WTC11 (cell line): ENCODE data around the gene FTL. TPM values are rescaled to one million over a fixed set of nuclear protein-coding genes. Genes with fewer than 3 reads are reported as not detected.

Source experiments
- ATF1 ChIP-seq: sonication (generic); formaldehyde crosslinking; IDR thresholded peaks from 2 replicates; pipeline ENCODE4 v1.8.1; 2023; ENCODE audit warnings: mild to moderate bottlenecking, moderate library complexity, missing genetic modification reagents
- ATF6 ChIP-seq: sonication (generic); formaldehyde crosslinking; IDR thresholded peaks from 2 replicates; pipeline ENCODE4 v1.8.1; 2023; ENCODE audit warnings: mild to moderate bottlenecking, missing genetic modification reagents
- CREM ChIP-seq: sonication (generic); formaldehyde crosslinking; IDR thresholded peaks from 2 replicates; pipeline ENCODE4 v1.8.1; 2022; ENCODE audit warnings: mild to moderate bottlenecking, missing genetic modification reagents, moderate library complexity
- ELF4 ChIP-seq: sonication (generic); formaldehyde crosslinking; IDR thresholded peaks from 2 replicates; pipeline ENCODE4 v1.8.1; 2022; ENCODE audit warnings: low read depth, mild to moderate bottlenecking, moderate library complexity, missing genetic modification reagents
- ESRRA ChIP-seq: sonication (generic); formaldehyde crosslinking; IDR thresholded peaks from 2 replicates; pipeline ENCODE4 v1.8.1; 2022; ENCODE audit warnings: mild to moderate bottlenecking, missing genetic modification reagents, borderline replicate concordance
- GABPB1 ChIP-seq: sonication (generic); formaldehyde crosslinking; IDR thresholded peaks from 2 replicates; pipeline ENCODE4 v1.8.1; 2023; ENCODE audit warnings: mild to moderate bottlenecking, missing genetic modification reagents
- IRF2 ChIP-seq: sonication (generic); formaldehyde crosslinking; IDR thresholded peaks from 2 replicates; pipeline ENCODE4 v1.8.0; 2022; ENCODE audit warnings: low read depth, missing genetic modification reagents, borderline replicate concordance
- JAZF1 ChIP-seq: fragments of 250-450 bp; sonication (Bioruptor Pico); IDR thresholded peaks from 2 replicates; pipeline ENCODE4 v1.9.0; 2021; ENCODE audit warnings: moderate library complexity, mild to moderate bottlenecking, inconsistent platforms
- JUN ChIP-seq: sonication (generic); formaldehyde crosslinking; IDR thresholded peaks from 2 replicates; pipeline ENCODE4 v1.8.0; 2023; ENCODE audit warnings: mild to moderate bottlenecking, missing genetic modification reagents
- MXD4 ChIP-seq: fragments of 250-450 bp; sonication (Bioruptor Pico); IDR thresholded peaks from 2 replicates; pipeline ENCODE4 v1.8.0; 2021; ENCODE audit warnings: mild to moderate bottlenecking, moderate library complexity, borderline replicate concordance
- PRDM15 ChIP-seq: sonication (generic); formaldehyde crosslinking; IDR thresholded peaks from 2 replicates; pipeline ENCODE4 v1.8.0; 2022; ENCODE audit warnings: missing genetic modification reagents
- PRRX2 ChIP-seq: fragments of 250-450 bp; sonication (Bioruptor Pico); IDR thresholded peaks from 2 replicates; pipeline ENCODE4 v1.8.0; 2021; ENCODE audit warnings: mild to moderate bottlenecking
- TEAD1 ChIP-seq: sonication (generic); formaldehyde crosslinking; IDR thresholded peaks from 2 replicates; pipeline ENCODE4 v1.8.0; 2022; ENCODE audit warnings: mild to moderate bottlenecking, missing genetic modification reagents
- TP53 ChIP-seq: sonication (generic); formaldehyde crosslinking; IDR thresholded peaks from 2 replicates; pipeline ENCODE4 v1.8.1; 2023; ENCODE audit warnings: mild to moderate bottlenecking, missing genetic modification reagents
- USF1 ChIP-seq: sonication (generic); formaldehyde crosslinking; IDR thresholded peaks from 2 replicates; pipeline ENCODE4 v1.8.0; 2022; ENCODE audit warnings: mild to moderate bottlenecking, missing genetic modification reagents
- ZNF138 ChIP-seq: sonication (generic); formaldehyde crosslinking; conservative IDR thresholded peaks from 2 replicates; pipeline ENCODE4 v1.8.1; 2022; ENCODE audit warnings: mild to moderate bottlenecking, moderate library complexity, missing genetic modification reagents
- ZNF263 ChIP-seq: sonication (generic); formaldehyde crosslinking; IDR thresholded peaks from 2 replicates; pipeline ENCODE4 v1.8.1; 2022; ENCODE audit warnings: low read depth, mild to moderate bottlenecking, moderate library complexity, missing genetic modification reagents
- ZNF396 ChIP-seq: fragments of 250-450 bp; sonication (Bioruptor Pico); IDR thresholded peaks from 2 replicates; pipeline ENCODE4 v1.8.0; 2021; ENCODE audit warnings: mild to moderate bottlenecking, moderate library complexity, borderline replicate concordance
- ZSCAN18 ChIP-seq: fragments of 250-450 bp; sonication (Bioruptor Pico); IDR thresholded peaks from 2 replicates; pipeline ENCODE4 v2.1.2; 2022; ENCODE audit warnings: mild to moderate bottlenecking, moderate library complexity
- total RNA-seq: library from RNA; stranded (reverse); gene quantifications from 3 replicates; pipeline ENCODE4 v1.2.3, GENCODE V29; 2021
- TF ChIP-seq, protein P1 (sequence below): sonication (generic); formaldehyde crosslinking; IDR thresholded peaks from 2 replicates; pipeline ENCODE4 v1.8.1; 2023; ENCODE audit warnings: mild to moderate bottlenecking, missing genetic modification reagents, borderline replicate concordance
- TF ChIP-seq, protein P2 (sequence below): sonication (generic); formaldehyde crosslinking; IDR thresholded peaks from 2 replicates; pipeline ENCODE4 v1.8.0; 2023; ENCODE audit warnings: mild to moderate bottlenecking, missing genetic modification reagents
- TF ChIP-seq, protein P3 (sequence below): sonication (generic); formaldehyde crosslinking; IDR thresholded peaks from 2 replicates; pipeline ENCODE4 v1.8.0; 2022; ENCODE audit warnings: mild to moderate bottlenecking, missing genetic modification reagents

Gene FTL
- total RNA-seq, 1 experiment from 2014 or later, result 1,061 TPM

- TF ChIP-seq TEAD1 (CRISPR knock-in tag) (no peak), TP53 (no peak), JAZF1 (CRISPR knock-in tag) (no peak), CREM (no peak), ATF1 (CRISPR knock-in tag) (no peak), ELF4 (CRISPR knock-in tag) (no peak), ESRRA (CRISPR knock-in tag) (no peak), MXD4 (no peak), JUN (CRISPR knock-in tag) (no peak), ZNF138 (no peak), ZSCAN18 (CRISPR knock-in tag) (no peak), PRRX2 (CRISPR knock-in tag) (no peak), GABPB1 (no peak), PRDM15 (no peak), ZNF396 (CRISPR knock-in tag) (no peak), ATF6 (CRISPR knock-in tag) (no peak), IRF2 (CRISPR knock-in tag) (no peak), ZNF263 (CRISPR knock-in tag) (no peak), USF1 (CRISPR knock-in tag) (no peak)
- TF ChIP-seq, protein P1, sequence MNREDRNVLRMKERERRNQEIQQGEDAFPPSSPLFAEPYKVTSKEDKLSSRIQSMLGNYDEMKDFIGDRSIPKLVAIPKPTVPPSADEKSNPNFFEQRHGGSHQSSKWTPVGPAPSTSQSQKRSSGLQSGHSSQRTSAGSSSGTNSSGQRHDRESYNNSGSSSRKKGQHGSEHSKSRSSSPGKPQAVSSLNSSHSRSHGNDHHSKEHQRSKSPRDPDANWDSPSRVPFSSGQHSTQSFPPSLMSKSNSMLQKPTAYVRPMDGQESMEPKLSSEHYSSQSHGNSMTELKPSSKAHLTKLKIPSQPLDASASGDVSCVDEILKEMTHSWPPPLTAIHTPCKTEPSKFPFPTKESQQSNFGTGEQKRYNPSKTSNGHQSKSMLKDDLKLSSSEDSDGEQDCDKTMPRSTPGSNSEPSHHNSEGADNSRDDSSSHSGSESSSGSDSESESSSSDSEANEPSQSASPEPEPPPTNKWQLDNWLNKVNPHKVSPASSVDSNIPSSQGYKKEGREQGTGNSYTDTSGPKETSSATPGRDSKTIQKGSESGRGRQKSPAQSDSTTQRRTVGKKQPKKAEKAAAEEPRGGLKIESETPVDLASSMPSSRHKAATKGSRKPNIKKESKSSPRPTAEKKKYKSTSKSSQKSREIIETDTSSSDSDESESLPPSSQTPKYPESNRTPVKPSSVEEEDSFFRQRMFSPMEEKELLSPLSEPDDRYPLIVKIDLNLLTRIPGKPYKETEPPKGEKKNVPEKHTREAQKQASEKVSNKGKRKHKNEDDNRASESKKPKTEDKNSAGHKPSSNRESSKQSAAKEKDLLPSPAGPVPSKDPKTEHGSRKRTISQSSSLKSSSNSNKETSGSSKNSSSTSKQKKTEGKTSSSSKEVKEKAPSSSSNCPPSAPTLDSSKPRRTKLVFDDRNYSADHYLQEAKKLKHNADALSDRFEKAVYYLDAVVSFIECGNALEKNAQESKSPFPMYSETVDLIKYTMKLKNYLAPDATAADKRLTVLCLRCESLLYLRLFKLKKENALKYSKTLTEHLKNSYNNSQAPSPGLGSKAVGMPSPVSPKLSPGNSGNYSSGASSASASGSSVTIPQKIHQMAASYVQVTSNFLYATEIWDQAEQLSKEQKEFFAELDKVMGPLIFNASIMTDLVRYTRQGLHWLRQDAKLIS (CRISPR knock-in tag), result no peak
- TF ChIP-seq, protein P2, sequence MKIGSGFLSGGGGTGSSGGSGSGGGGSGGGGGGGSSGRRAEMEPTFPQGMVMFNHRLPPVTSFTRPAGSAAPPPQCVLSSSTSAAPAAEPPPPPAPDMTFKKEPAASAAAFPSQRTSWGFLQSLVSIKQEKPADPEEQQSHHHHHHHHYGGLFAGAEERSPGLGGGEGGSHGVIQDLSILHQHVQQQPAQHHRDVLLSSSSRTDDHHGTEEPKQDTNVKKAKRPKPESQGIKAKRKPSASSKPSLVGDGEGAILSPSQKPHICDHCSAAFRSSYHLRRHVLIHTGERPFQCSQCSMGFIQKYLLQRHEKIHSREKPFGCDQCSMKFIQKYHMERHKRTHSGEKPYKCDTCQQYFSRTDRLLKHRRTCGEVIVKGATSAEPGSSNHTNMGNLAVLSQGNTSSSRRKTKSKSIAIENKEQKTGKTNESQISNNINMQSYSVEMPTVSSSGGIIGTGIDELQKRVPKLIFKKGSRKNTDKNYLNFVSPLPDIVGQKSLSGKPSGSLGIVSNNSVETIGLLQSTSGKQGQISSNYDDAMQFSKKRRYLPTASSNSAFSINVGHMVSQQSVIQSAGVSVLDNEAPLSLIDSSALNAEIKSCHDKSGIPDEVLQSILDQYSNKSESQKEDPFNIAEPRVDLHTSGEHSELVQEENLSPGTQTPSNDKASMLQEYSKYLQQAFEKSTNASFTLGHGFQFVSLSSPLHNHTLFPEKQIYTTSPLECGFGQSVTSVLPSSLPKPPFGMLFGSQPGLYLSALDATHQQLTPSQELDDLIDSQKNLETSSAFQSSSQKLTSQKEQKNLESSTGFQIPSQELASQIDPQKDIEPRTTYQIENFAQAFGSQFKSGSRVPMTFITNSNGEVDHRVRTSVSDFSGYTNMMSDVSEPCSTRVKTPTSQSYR (CRISPR knock-in tag), result 0 out of 2 replicates have a peak, but pooled peaks have one; percentile 72
- TF ChIP-seq, protein P3, sequence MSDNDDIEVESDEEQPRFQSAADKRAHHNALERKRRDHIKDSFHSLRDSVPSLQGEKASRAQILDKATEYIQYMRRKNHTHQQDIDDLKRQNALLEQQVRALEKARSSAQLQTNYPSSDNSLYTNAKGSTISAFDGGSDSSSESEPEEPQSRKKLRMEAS (CRISPR knock-in tag), result no peak
These were observed 1.5 kb upstream of the FTL start (continued) for GRCh38 chr19:48963371-48964204.
